OCI-LY3 (cell line): ENCODE measurements around the gene DUOX2.
"Not testable (repeated sequence)": the region's sequence is repeated elsewhere in the genome, so short reads cannot be mapped to it uniquely, and the experiment has no call there.

Experiments used
- H2AFZ ChIP-seq: fragments of 200-600, 300-600 bp; shearing (Covaris generic); 2 replicates; pipeline ENCODE4 v1.6.0; 2014; ENCODE audit warnings: antibody characterized with exemption, low read depth, low read length
- H3K27ac ChIP-seq: fragments of 200-600, 300-600 bp; sonication (generic); 2 replicates; pipeline ENCODE4 v1.5.1; 2014; ENCODE audit warnings: mild to moderate bottlenecking, low read length, moderate library complexity, mixed read lengths
- H3K27me3 ChIP-seq: fragments of 200-600, 300-600 bp; sonication (generic); 2 replicates; pipeline ENCODE4 v1.6.1; 2014; ENCODE audit warnings: low read depth, low read length, mixed read lengths
- H3K36me3 ChIP-seq: fragments of 200-600, 300-600 bp; sonication (generic); replicated peaks from 2 replicates; pipeline ENCODE3; 2014; ENCODE audit warnings: low read depth, low read length, mixed read lengths
- H3K4me1 ChIP-seq: fragments of 300-600, 200-600 bp; sonication (generic); 2 replicates; pipeline ENCODE4 v1.6.1; 2014; ENCODE audit warnings: low read length, mixed read lengths
- H3K4me2 ChIP-seq: fragments of 200-600, 300-600 bp; sonication (generic); 2 replicates; pipeline ENCODE4 v1.6.1; 2014; ENCODE audit warnings: low read length, mixed read lengths
- H3K4me3 ChIP-seq: fragments of 300-600, 200-600 bp; sonication (generic); 2 replicates; pipeline ENCODE4 v1.5.1; 2014; ENCODE audit warnings: antibody characterized with exemption, mild to moderate bottlenecking, low read length, moderate library complexity
- H3K79me2 ChIP-seq: fragments of 300-600, 200-600 bp; shearing (Covaris generic); 2 replicates; pipeline ENCODE4 v1.6.1; 2014; ENCODE audit warnings: mild to moderate bottlenecking, low read length, mixed read lengths
- H3K9ac ChIP-seq: fragments of 300-600, 200-600 bp; shearing (Covaris generic); 2 replicates; pipeline ENCODE4 v1.6.0; 2014; ENCODE audit warnings: mild to moderate bottlenecking, low read length, moderate library complexity
- H3K9me3 ChIP-seq: fragments of 200-600, 300-600 bp; shearing (Covaris generic); 2 replicates; pipeline ENCODE4 v1.6.1; 2014; ENCODE audit warnings: low read length, mixed read lengths; ENCODE audit not compliant: insufficient read depth
- H4K20me1 ChIP-seq: fragments of 200-600, 300-600 bp; sonication (generic); 2 replicates; pipeline ENCODE4 v1.6.1; 2016; ENCODE audit warnings: low read length, mixed read lengths; ENCODE audit not compliant: insufficient read depth
- EZH2phosphoT487 ChIP-seq: fragments of 200-600 bp; shearing (Covaris generic); IDR thresholded peaks from 2 replicates; pipeline ENCODE4 v1.6.1; 2018; ENCODE audit warnings: antibody characterized with exemption, mixed run types, low read depth
- TF ChIP-seq, protein P1 (sequence below): fragments of 200-600, 300-600 bp; sonication (generic); IDR thresholded peaks from 2 replicates; pipeline ENCODE4 v1.5.1; 2014; ENCODE audit warnings: antibody characterized with exemption, low read length, low read depth

DUOX2 gene

GRCh38 chr15:45077391-45077790 is 36.6 kb downstream of the DUOX2 start:
- H3K79me2 ChIP-seq, H3K4me2 ChIP-seq, H3K36me3 ChIP-seq, H3K27me3 ChIP-seq, H3K9ac ChIP-seq, H4K20me1 ChIP-seq, H3K27ac ChIP-seq, H2AFZ ChIP-seq, H3K4me3 ChIP-seq, H3K4me1 ChIP-seq, H3K9me3 ChIP-seq: not testable (repeated sequence)

DNA sequence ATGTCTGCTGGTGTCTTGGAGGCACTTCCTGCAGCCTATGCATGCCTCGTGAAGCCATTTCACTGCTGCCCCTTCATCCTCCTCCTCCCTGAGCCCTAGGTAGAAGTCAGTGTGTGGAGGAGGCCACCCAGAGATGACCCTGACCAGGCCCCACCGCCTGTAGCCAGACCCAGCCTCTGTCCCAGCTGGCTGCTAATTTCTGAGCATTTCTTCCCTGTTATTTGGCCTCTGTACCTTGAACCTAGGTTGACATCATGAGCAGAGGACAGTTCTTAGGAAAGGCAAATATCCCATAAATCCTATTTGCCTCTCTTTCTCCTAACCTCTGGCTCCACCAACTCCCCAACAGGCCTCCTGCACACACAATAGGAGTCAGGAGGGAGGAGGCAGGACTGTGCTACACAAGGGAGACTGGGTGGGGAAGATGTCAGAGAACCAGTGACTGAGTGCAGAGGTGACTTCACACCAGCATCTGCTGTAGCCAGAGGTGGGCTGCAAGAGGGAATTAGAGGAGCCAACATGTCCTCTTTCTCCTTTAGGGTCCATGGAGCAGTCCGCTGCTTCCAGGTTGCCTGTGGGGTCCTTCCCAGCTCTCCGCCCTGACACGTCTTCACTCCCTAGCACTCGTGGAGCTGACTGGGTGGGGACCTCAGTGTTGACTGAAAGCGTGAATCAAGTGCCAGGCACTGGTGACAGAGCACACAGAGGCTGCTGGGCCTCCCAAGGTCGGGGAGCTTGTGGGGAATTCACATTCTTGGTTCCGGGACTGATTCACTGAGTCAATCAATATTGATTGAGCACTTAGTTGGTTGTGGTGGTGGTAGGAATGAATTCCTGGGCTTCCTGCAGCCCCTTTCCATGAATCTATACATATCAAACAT is 38.3 kb downstream of the DUOX2 start:
- not testable (repeated sequence) for H3K4me2 ChIP-seq, H4K20me1 ChIP-seq, H3K4me1 ChIP-seq, H3K4me3 ChIP-seq, H2AFZ ChIP-seq, H3K27ac ChIP-seq, H3K27me3 ChIP-seq, H3K9ac ChIP-seq, H3K9me3 ChIP-seq, H3K36me3 ChIP-seq, H3K79me2 ChIP-seq

DNA sequence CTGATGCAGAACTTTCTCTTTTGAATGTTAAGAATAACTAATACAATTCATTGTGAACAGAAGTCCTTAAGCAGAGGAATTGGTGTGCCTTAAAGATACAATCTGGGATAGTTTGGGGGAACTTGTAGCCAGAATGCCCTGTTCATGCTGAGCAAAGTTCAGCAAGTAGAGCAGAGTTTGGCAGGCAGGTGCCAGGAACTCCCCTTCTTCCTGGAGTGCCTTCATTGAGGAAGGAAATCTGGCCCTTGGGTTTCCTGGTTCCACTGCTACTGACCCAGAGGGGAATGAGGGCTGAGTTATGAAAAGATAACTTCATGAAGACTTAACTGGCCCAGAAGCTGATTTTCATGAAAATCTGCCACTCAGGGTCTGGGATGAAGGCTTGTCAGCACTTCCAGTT is 40.4 kb downstream of the DUOX2 start:
- not testable (repeated sequence) for H3K9ac ChIP-seq, H4K20me1 ChIP-seq, H3K9me3 ChIP-seq, H3K4me1 ChIP-seq, H3K79me2 ChIP-seq, H3K27me3 ChIP-seq, H3K4me2 ChIP-seq, H2AFZ ChIP-seq, H3K27ac ChIP-seq, H3K4me3 ChIP-seq, H3K36me3 ChIP-seq

DNA sequence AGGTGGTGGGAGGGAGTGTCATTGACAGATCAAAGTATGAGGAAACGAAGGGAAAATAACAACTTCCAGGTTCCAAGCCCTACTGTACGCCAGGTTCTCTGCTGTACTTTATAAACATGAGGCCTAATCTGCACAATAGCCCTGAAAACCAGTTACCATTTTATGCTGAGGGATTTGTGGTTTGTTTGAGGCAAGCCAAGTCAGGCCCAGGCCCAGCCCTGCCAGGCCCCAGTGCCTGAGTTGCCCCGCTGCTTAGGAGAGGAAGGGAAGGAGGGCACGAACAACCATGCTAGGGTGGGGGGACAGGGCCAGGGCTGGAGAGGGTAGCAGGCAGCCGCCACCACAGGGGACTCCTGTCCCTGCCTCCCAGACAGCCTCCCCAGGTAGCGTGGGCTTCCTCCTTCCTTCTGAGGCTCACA is 44.0 kb downstream of the DUOX2 start:
- H3K9ac ChIP-seq, H2AFZ ChIP-seq, H3K4me2 ChIP-seq, H3K36me3 ChIP-seq, H3K27me3 ChIP-seq, H3K27ac ChIP-seq, H3K4me1 ChIP-seq, H3K79me2 ChIP-seq, H3K4me3 ChIP-seq, H3K9me3 ChIP-seq, H4K20me1 ChIP-seq: not testable (repeated sequence)

DNA sequence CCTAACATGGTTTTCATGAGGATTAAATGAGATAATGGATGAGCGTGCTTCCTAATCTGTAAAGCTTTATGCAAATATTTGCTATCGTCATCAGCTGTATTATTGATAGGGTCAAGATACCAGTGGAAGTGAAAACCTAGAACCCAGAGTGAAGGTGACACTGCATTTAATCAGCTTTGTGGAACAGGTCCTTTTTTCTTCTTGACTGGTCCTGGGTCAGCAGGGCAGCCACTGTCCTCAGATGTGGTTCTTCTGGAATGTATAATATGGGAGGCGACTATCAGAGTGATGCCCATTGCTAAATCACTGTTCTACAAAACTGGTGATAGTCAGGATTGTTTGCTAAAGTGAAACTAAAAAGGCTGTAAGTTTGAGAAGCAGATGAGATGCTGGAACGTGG is 49.6 kb downstream of the DUOX2 start:
- H3K4me2 ChIP-seq: no peak overlapping the region
- H3K27ac ChIP-seq: no peak overlapping the region
- H3K9me3 ChIP-seq: no peaks in the 10 kb centered on the region
- H3K27me3 ChIP-seq: no peaks in the 10 kb centered on the region
- H2AFZ ChIP-seq: no peak overlapping the region
- H3K9ac ChIP-seq: no peak overlapping the region
- H4K20me1 ChIP-seq: no peaks in the 10 kb centered on the region
- H3K36me3 ChIP-seq: no peaks in the 10 kb centered on the region
- H3K4me1 ChIP-seq: no peaks in the 10 kb centered on the region
- H3K79me2 ChIP-seq: no peaks in the 10 kb centered on the region
- H3K4me3 ChIP-seq: no peak overlapping the region
- TF ChIP-seq, protein P1, sequence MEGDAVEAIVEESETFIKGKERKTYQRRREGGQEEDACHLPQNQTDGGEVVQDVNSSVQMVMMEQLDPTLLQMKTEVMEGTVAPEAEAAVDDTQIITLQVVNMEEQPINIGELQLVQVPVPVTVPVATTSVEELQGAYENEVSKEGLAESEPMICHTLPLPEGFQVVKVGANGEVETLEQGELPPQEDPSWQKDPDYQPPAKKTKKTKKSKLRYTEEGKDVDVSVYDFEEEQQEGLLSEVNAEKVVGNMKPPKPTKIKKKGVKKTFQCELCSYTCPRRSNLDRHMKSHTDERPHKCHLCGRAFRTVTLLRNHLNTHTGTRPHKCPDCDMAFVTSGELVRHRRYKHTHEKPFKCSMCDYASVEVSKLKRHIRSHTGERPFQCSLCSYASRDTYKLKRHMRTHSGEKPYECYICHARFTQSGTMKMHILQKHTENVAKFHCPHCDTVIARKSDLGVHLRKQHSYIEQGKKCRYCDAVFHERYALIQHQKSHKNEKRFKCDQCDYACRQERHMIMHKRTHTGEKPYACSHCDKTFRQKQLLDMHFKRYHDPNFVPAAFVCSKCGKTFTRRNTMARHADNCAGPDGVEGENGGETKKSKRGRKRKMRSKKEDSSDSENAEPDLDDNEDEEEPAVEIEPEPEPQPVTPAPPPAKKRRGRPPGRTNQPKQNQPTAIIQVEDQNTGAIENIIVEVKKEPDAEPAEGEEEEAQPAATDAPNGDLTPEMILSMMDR: no peak
- TF ChIP-seq EZH2phosphoT487: no peak

- not testable (repeated sequence) for H3K4me1 ChIP-seq, H3K4me3 ChIP-seq, H3K27me3 ChIP-seq, H2AFZ ChIP-seq, H3K27ac ChIP-seq, H3K9ac ChIP-seq, H3K4me2 ChIP-seq, H3K79me2 ChIP-seq, H3K9me3 ChIP-seq, H4K20me1 ChIP-seq
- H3K36me3 ChIP-seq: peaks cover 11% of the 10 kb centered on the region
These were observed 51.7 kb downstream of the DUOX2 start for GRCh38 chr15:45062301-45062700.

- H2AFZ ChIP-seq, H3K27ac ChIP-seq, H3K9me3 ChIP-seq, H3K4me3 ChIP-seq, H3K4me1 ChIP-seq, H4K20me1 ChIP-seq, H3K9ac ChIP-seq, H3K4me2 ChIP-seq, H3K79me2 ChIP-seq, H3K27me3 ChIP-seq: not testable (repeated sequence)
- peaks cover 14% of the 10 kb centered on the region for H3K36me3 ChIP-seq
These were observed 55.0 kb downstream of the DUOX2 start for GRCh38 chr15:45058690-45059675.

GRCh38 chr15:45052676-45053075 is 61.3 kb downstream of the DUOX2 start:
- not testable (repeated sequence) for H3K27me3 ChIP-seq, H3K27ac ChIP-seq, H3K4me2 ChIP-seq, H3K9ac ChIP-seq, H3K79me2 ChIP-seq, H4K20me1 ChIP-seq, H3K4me1 ChIP-seq, H2AFZ ChIP-seq, H3K9me3 ChIP-seq, H3K4me3 ChIP-seq
- peaks cover 51% of the 10 kb centered on the region for H3K36me3 ChIP-seq
